Measurements from ENCODE around the gene ALDH1A1.

- no peak for TF ChIP-seq CTCF (IDR thresholded peaks at IDR 0.05; ENCODE audit: insufficient read depth, low read depth, low read length)
- no peak for TF ChIP-seq EZH2 (IDR thresholded peaks at IDR 0.05; ENCODE audit: insufficient read depth, low read length)
Observed at GRCh38 chr9:72886386-72886785, 66.5 kb downstream of the ALDH1A1 start.

Data from astrocyte (in vitro differentiated cells and primary cell).